Heart right ventricle (tissue), 16 donors: ENCODE results near the gene TOP1. TPM values are rescaled to one million over a fixed set of nuclear protein-coding genes. Genes with fewer than 3 reads are reported as not detected.
"Not testable (repeated sequence)": the region's sequence is repeated elsewhere in the genome, so short reads cannot be mapped to it uniquely, and the experiment has no call there.

ENCODE experiments used
- ATAC-seq, 8 donors: fragments of 200-7000 bp; cut with Tn5 transposase; one replicate each; pipeline ENCODE4 v1.9.1; 2020; ENCODE audit warnings: mild to moderate bottlenecking in 8 of 8, moderate library complexity in 8 of 8, moderate number of reproducible peaks in 1 of 8
- DNase-seq, 2 donors: peaks; one replicate each; pipeline ENCODE4 v3.0.0-alpha.2; 2020
- H3K27ac ChIP-seq, 10 donors: fragments of 200-600 bp; sonication (generic) in 2 of 10; one replicate each; pipeline versions ENCODE4 v1.5.0 to v1.8.0; 2020 to 2022; ENCODE audit warnings: mild to moderate bottlenecking in 3 of 10
- H3K27me3 ChIP-seq, 7 donors: fragments of 200-600 bp; one replicate each; pipeline ENCODE4 v1.8.0; 2021 to 2022; ENCODE audit warnings: mild to moderate bottlenecking in 2 of 7
- H3K36me3 ChIP-seq, 9 donors: fragments of 200-600 bp; sonication (generic) in 1 of 9; one replicate each; pipeline versions ENCODE4 v1.5.0 to v1.8.0; 2020 to 2022; ENCODE audit warnings: mild to moderate bottlenecking in 2 of 9
- H3K4me1 ChIP-seq, 9 donors: fragments of 200-600 bp; sonication (generic) in 1 of 9; one replicate each; pipeline versions ENCODE4 v1.5.0 to v1.8.0; 2020 to 2022; ENCODE audit warnings: mild to moderate bottlenecking in 4 of 9
- H3K4me3 ChIP-seq, 10 donors: fragments of 200-600 bp; sonication (generic) in 2 of 10; one replicate each; pipeline versions ENCODE4 v1.5.0 to v1.8.0; 2020 to 2022; ENCODE audit warnings: mild to moderate bottlenecking in 7 of 10, moderate library complexity in 2 of 10
- H3K9me3 ChIP-seq, 11 donors: fragments of 200-600 bp in 10 of 11; sonication (generic) in 2 of 11; one replicate each; pipeline versions ENCODE4 v1.5.0 to v1.8.0; 2013 to 2022; ENCODE audit warnings: mild to moderate bottlenecking in 2 of 11, control low read depth in 1 of 11, moderate library complexity in 1 of 11
- WGBS, 2 donors: extraction: QIAGEN DNeasy Blood & Tissue Kit; methylation state at CpG; one replicate each; pipeline ENCODE4 v1.1.7; 2013; ENCODE audit warnings: inconsistent platforms in 1 of 2; 5-methylcytosine and 5-hydroxymethylcytosine counted together
- intact Hi-C, 10 donors: fragments of 100-400 bp; cut with DNase I; formaldehyde crosslinking; loops; one replicate each; pipeline versions ENCODE4 v1.11.1 to v1.14.2; 2022
- polyA plus RNA-seq, 2 donors: library from polyadenylated mRNA; stranded (reverse); fragments of 200-250 nt; gene quantifications; one replicate each; pipeline ENCODE4 v1.2.3, GENCODE V29; 2013
- total RNA-seq, 10 donors: library from RNA; stranded (reverse); fragmentation: NEBNext Ultra II Directional in 3 of 10; extraction: Animal tissue kit (Norgen Biotek cat#: 25700) in 3 of 10; gene quantifications; one replicate each; pipeline versions ENCODE4 v1.2.1 to v1.2.4, GENCODE V29; 2021 to 2023
- TF ChIP-seq, protein P1 (sequence below), 9 donors: fragments of 200-600 bp; sonication (generic) in 2 of 9; IDR thresholded peaks; one replicate each; pipeline versions ENCODE4 v1.5.0 to v1.8.0; 2021 to 2022; ENCODE audit warnings: antibody characterized with exemption in 9 of 9, mild to moderate bottlenecking in 5 of 9, moderate library complexity in 1 of 9
- donor health status: Arrhythmogenic right ventricular cardiomyopathy.
- donor health status: ischemic (EF 13 %, LVEDD 7.1; RV severe dilation, severe dysfunction).
- donor health status: healthy with polysubstance abuse.
- donor health status: DM: no; HTN: yes; CAD: no.
- donor health status: DM: no; HTN: no; CAD: no.
- donor health status: ischemic (EF 25% LVEDD 6.9; RV normal size, moderate dysfunction).
- donor health status: ischemic (EF 25% LVEDD 5.7; RV mildly dilated, moderate dysfunction).
- donor health status: healthy.
- donor health status: DM: yes; HTN: yes; CAD: no.
- donor health status: Ischemic cardiomyopathy.
- donor health status: ischemic (EF 35%, LVEDD 5.7; RV mildly dilated, moderate dysfunction).
- donor health status: nonischemic (EF 11% LVEDD 7.7; RV severe dilation, severe dysfunction).
- donor health status: DM: yes; HTN: yes; CAD: no.
- donor health status: PGD.
- donor health status: ischemic (EF 29% LVEDD 5.4; RV normal size, mild dysfunction).
- donor health status: nonischemic (EF 23%, LVEDD 6.1; RV moderate dilation, normal function).

Gene TOP1
- total and polyA plus RNA-seq, 12 donors = 13.5 to 28.3 (median 23.1) TPM

DNA sequence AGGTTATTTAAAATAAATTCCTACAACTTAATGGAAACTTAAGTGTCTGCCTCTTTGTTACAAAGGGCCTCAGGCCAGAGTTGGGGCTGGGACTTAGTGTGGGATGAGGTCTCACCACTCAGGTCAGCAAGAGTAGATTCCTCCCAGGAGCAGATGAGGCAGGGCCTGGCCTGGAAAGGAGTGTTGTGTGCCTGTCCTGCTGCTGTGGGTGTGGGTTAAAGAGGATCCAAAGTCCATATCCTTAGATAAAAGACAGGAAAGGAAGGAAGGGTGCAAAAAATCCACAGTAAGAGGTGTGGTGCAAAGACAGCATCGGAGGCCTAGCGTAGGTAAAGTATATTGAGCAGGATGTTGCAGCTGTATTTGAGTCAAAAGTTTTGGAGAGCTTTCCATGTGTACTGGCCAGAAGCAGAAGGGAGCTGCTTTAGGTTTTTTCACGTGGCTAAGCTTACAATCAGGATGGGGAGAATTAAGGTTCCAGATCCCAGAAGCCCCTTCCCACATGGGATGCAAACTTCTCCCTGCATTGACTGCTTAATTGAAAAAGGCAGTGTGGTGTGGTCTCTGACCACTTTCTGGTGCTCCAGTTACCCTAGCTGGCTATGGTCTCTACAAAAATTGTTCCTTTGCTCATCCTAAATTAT is 96.0 kb downstream of the TOP1 start:
- Histone ChIP-seq H3K36me3 (peaks cover 0 to 75% (median 48%) of the 10 kb centered on the region in 9 donors), H3K27me3 (no peaks in the 10 kb centered on the region), H3K9me3 (no peaks in the 10 kb centered on the region), H3K4me3 (no peak overlapping the region), H3K4me1 (peaks cover 0 to 3% (median 0%) of the 10 kb centered on the region in 9 donors), H3K27ac (no peak overlapping the region)
- DNase-seq (no peak), ATAC-seq (no peak)
- 70 to 87% methylated on average over 3 of the region's 3 CpGs for WGBS, 2 donors
- intact Hi-C loops = no loop called here
- TF ChIP-seq, protein P1, sequence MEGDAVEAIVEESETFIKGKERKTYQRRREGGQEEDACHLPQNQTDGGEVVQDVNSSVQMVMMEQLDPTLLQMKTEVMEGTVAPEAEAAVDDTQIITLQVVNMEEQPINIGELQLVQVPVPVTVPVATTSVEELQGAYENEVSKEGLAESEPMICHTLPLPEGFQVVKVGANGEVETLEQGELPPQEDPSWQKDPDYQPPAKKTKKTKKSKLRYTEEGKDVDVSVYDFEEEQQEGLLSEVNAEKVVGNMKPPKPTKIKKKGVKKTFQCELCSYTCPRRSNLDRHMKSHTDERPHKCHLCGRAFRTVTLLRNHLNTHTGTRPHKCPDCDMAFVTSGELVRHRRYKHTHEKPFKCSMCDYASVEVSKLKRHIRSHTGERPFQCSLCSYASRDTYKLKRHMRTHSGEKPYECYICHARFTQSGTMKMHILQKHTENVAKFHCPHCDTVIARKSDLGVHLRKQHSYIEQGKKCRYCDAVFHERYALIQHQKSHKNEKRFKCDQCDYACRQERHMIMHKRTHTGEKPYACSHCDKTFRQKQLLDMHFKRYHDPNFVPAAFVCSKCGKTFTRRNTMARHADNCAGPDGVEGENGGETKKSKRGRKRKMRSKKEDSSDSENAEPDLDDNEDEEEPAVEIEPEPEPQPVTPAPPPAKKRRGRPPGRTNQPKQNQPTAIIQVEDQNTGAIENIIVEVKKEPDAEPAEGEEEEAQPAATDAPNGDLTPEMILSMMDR (IDR thresholded peaks at IDR 0.05) = no peak

DNA sequence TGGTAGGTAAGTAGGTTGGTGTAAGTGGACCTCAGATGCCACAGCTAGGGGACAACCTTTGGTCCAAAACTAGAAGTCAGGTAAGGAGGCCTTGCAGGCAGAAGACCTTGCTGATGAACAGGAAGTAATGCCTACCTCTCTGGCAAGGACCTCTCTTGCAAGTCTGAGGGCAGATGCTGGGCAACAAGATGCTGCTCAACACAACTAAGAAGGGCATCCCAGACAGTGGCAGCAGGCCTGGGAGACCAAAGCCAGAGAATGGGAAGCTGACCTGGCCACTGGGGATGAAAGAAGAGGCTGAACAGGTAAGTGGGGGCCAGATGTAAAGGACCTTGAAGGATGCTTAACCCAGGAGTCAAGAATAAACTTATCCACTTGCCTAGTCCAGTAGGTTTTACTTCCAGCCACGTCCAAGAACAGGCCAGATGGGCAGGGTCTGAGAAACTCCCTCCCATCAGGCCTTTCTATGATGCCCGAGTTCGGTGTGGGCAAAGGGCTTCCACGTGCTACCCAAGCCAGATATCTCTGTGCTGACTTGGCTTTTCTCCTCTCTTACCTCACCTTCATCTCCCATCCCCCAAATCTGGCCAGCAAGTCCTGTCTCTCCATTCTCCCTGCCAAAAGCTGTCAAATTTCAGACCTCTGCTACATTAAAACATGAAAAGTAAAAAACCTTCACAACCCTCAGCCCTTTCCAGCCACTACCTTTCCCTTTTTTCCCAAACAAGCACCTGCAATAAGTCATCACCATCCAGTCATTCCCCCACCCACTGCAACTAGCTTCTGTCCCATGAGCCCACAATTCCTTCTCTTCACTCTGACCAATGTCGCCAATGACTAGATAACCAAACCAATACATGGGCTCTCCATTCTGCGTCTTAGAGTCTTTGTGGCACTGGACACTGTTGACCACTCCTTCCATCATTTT is 97.2 kb downstream of the TOP1 start:
- Histone ChIP-seq H3K36me3 (peaks cover 0 to 63% (median 40%) of the 10 kb centered on the region in 9 donors), H3K27me3 (no peaks in the 10 kb centered on the region), H3K4me3 (no peak overlapping the region), H3K27ac (no peak overlapping the region), H3K9me3 (no peaks in the 10 kb centered on the region), H3K4me1 (peaks cover 0 to 3% (median 0%) of the 10 kb centered on the region in 9 donors)
- 67 to 82% methylated on average over 6 of the region's 6 CpGs for WGBS, 2 donors
- intact Hi-C loops = no loop called here
- no peak for DNase-seq
- TF ChIP-seq, protein P1 (IDR thresholded peaks at IDR 0.05) = no peak
- ATAC-seq = peak in 6 of 8 donors; percentile 17 to 49 (median 30)

DNA sequence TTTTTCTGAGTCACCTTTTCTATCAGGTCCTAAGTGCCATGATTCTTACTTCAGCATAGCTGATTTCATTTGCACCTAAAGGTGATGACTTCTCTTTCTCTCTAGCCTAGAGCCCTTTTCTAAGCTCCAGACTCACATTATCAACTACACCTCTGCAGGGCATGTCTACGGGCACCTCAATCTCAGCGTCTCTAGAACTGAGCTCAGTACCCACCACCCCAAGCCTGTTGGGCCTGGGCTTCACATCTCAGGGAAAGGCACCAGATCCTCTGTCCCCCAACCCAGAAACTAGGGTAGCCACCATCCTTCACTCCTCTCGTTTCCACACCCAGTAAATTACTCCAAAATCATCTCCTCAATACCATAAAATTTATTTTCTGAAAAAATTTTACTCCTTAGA is 98.1 kb downstream of the TOP1 start:
- Histone ChIP-seq H3K4me3 (no peak overlapping the region), H3K36me3 (peaks cover 0 to 53% (median 34%) of the 10 kb centered on the region in 9 donors), H3K27me3 (no peaks in the 10 kb centered on the region), H3K9me3 (no peaks in the 10 kb centered on the region), H3K27ac (no peak overlapping the region), H3K4me1 (peaks cover 0 to 3% (median 0%) of the 10 kb centered on the region in 9 donors)
- ATAC-seq = peak in 2 of 8 donors; percentile 10 to 43
- WGBS, 2 donors = 77 to 84% methylated on average over 3 of the region's 3 CpGs
- intact Hi-C loops = no loop called here
- TF ChIP-seq, protein P1 (IDR thresholded peaks at IDR 0.05) = no peak
- no peak for DNase-seq

DNA sequence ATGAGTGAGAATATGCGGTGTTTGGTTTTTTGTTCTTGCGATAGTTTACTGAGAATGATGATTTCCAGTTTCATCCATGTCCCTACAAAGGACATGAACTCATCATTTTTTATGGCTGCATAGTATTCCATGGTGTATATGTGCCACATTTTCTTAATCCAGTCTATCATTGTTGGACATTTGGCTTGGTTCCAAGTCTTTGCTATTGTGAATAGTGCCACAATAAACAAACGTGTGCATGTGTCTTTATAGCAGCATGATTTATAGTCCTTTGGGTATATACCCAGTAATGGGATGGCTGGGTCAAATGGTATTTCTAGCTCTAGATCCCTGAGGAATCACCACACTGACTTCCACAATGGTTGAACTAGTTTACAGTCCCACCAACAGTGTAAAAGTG is 99.7 kb downstream of the TOP1 start:
- 71% methylated on average over 1 of the region's 3 CpGs; no CpG with 5 or more reads in 1 of the 2 donors for WGBS, 2 donors
- intact Hi-C loops, H3K4me1 ChIP-seq, H3K9me3 ChIP-seq, H3K27ac ChIP-seq, DNase-seq, ATAC-seq, H3K27me3 ChIP-seq, H3K4me3 ChIP-seq: not testable (repeated sequence)
- H3K36me3 ChIP-seq = peaks cover 0 to 37% (median 19%) of the 10 kb centered on the region in 9 donors
